Activated CD4-positive, alpha-beta T cell treated with anti-CD3 and anti-CD28 coated beads for 48 hours (primary cell): ENCODE results near the gene PATE2.

ENCODE experiments used
- DNase-seq: peaks from one replicate; pipeline ENCODE4 v3.0.0-alpha.2; 2020

The PATE2 gene

GRCh38 chr11:125778728-125779127, at the start of gene PATE2:
TSS of gene PATE2 (minus strand) at chr11:125778828. CDS start at chr11:125778773, 55 bp downstream.
- no peak for DNase-seq

GRCh38 chr11:125807909-125808308, 29.3 kb upstream of the PATE2 start:
- DNase-seq: no peak

- DNase-seq: no peak
These were observed 23.8 kb upstream of the PATE2 start for GRCh38 chr11:125802387-125802786.

DNA sequence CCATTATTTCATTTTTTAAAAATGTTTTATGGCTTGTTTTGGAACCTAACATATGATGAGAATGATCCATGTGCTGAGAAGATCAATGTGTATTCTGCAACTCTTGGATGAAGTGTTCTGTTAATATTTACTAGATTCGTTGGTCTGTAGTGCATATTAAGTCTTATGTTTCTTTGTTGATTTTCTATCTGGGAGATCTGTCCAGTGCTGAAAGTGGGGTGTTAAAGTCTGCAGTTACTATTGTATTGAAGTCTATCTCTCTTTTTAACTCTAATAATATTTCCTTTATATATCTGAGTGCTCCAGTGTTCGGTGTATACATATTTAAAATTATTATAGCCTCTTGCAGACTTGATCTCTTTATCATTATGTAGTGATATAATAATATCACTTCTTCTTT, 21.2 kb upstream of the PATE2 start:
- no peak for DNase-seq

DNA sequence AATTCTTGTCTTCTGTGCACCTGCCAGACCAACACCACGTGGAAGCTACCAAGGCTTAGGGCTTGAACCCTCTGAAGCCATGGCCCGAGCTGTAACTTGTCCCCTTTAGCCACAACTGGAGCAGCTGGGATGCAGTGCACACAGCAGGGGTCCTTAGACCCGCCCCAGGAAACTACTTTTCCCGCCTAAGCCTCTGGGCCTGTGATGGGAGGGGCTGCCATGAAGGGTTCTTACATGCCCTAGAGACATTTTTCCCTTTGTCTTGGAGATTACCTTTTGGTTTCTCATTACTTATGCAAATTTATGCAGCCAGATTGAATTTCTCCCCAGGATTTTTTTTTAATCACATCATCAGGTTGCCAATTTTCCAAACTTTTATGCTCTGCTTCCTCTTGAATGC, 19.0 kb upstream of the PATE2 start:
- no peak for DNase-seq

DNA sequence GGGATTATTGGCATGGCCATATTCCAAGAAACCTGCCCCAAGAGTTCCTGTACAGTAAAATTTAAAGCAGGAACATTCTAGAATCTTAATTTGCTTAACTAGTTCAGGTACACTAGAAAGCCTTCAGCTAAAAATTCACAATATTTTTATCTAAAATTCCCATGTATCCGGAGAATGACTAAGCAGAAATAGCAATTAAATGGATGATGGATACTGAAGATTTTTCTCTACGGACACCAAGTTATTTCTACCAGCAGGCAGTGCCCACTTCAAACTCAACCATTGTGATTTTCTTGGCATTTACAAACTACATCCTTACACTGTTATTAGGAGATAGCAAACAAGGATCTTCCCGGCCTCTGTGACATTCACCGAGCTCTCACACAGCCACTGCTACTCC, 12.2 kb upstream of the PATE2 start:
- no peak for DNase-seq

DNA sequence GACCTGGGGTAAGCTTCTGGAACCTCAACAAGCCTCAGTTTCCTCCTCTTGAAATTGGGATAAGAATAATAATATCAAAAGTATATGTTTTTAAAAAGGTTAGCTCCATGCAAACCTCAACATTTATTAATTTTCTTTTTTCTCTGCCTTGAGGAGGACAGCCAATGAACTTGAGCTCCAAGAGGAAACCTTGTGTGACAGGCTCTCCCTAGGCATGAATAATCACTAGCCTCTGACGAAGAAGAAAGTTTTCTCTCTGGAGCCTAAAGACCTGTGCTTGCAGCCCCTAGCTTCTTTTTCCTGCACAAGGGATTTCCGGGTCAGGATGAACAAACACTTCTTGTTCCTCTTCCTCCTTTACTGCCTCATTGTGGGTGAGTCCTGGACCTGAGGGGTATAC, 9.2 kb upstream of the PATE2 start, which contains the start of gene PATE3:
Gene PATE3, plus strand, starts transcription at position 301 of the 400 bp plus-strand sequence. Its CDS starts 25 bp downstream, at position 326.
- no peak for DNase-seq

DNA sequence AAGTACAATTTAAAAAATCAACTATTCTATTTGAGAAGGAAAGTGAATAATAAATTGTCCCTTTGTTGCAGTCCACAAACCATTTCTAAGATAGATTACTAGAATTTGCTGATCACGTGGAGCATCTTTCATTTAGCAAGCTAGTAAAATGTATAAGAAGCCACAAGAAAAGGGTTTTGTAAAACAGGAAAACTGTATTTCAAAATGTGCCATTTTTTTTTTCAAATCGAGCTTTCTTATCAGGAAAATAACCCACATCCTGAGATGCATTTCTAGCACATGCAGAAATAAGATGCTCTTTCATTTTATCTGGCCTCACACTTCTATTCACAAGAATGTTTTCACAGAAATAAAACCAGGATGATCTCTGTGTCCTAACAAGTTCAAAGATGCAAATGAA, 6.0 kb upstream of the PATE2 start:
- no peak for DNase-seq

GRCh38 chr11:125777309-125777708, 1.3 kb downstream of the PATE2 start:
- DNase-seq: no peak

DNA sequence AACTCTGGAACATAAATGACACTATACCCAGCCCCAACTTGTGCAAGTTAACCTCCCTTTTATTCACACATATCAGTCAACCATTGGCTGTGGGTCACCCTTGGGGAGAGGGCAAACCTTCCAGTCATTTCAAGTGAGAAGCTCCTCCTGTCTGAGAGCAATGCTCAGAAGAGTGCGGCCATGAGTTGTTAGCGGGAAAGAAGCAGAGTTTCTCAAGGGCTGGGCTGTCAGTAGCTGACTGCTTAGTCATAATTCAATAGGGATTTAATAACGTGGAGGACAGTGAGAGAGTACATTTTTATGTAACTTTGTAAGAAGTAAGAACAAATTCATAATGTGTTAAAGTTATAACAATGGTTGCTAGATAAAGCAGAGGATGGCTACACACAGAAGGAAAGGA, 5.1 kb downstream of the PATE2 start:
- no peak for DNase-seq

DNA sequence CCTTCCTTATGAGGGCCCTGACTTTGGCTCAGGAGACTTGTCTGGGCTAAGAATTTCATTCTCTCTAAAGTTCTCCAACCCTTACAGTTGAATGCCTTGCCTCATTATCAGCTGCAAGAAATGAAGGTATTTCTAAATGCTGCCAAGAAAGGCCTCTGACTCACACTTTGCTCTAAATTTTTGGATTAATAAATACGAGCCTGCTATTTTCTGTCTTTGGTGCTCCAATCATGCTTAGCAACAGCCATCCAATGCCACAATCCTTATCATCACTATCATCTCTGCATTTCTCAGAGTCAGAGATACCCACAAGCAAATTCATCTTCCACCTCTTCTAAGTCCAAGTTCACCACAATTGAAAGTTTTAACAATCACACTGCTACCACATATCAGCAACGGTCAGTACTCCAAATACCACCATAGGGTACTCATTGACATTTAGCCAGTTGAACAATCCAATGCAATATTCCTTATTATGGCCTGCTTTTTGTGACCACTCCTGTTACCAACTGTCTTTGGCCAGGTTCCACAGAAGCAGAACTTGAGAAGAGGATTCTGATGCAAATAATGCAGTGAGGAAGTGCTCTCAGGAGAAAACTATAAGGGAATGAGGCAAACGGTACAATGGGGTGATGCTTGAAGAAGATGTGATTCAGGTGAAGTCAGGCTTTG, 5.7 kb downstream of the PATE2 start:
- DNase-seq: no peak

DNA sequence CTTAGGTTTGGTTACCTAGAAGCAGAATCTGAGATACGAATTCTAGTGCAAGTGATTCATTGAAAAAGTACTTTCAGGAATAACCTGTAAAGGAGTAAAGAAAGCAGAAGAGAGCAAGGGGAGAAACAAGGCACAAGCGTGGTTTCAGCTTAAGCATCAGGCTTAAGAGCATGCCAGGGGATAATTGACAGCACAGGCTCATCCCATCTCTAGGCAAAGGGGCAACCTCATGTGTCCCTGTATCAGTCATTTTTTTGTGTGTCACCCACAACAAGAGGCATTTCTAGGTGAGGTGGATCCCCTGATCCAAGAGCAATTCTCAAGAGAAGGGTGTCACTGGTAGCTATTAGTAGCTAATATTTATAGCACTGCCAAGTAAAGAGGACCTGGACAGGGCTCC, 8.0 kb downstream of the PATE2 start:
- no peak for DNase-seq

DNA sequence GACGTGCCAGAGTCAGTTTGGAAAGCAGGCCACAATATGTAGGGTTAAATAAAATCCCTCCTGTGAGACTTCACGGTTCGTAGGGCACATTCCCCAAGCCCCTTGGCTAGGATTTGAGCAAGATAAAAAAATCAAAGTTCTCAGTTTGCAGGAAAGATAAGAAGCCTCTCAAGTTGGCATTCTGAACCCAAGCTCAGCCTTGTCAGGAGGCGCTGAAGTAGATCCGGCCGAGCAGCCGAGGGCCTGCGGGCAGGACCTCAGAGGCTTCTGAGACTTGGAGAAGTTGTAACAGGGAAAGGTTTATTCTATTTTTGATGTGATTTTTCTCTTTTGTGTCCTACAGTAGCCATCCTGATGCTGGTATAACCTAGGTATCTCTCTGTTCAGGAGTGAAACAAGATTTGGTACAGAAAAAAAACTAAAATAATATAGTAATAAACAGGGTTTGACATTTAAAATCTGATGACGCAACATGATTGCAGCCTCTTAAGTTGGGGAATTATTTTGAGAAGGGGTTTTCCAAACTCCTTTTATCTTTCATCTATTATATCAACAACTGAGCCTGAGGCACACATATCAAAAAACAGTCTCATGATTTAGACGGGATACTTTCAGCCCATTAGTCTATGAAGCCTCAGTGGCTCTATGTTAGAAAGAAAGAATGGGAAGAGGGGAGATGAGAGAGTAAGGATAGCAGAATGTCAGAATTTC, 10.1 kb downstream of the PATE2 start:
- DNase-seq: no peak

DNA sequence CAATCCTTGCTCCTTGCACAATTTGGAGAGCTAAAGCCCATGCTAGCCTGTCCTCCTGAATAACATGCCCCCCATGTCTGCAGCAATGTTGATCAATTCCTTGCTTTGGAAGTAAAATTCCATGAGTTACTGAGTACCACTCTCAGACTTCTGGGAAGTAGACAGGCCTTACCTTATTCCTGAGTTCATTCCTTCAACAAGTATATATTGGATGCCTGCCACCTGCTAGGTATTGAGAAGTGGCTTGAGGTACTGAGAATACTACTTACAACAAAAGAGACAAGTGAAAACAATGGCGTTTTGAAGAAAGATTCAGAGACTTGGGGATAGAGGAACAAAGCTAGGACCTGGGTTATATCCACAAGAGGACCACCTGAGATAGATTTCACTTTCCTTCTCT, 12.4 kb downstream of the PATE2 start:
- DNase-seq: no peak

- no peak for DNase-seq
These were observed 15.1 kb downstream of the PATE2 start for GRCh38 chr11:125763483-125763882.

- no peak for DNase-seq
These were observed 16.2 kb downstream of the PATE2 start for GRCh38 chr11:125762445-125762844.

DNA sequence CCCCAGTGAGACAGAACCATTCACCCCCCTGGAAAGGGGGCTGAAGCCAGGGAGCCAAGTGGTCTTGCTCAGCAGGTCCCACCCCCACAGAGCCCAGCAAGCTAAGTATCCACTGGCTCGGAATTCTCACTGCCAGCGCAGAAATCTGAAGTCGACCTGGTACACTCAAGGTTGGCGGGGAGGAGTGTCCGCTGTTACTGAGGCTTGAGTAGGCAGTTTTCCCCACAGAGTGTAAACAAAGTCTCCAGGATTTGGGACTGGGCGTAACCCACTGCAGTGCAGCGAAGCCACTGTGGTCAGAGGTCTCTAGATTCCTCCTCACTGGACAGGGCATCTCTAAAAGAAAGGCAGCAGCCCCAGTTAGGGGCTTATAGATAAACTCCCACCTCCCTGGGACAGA, 22.6 kb downstream of the PATE2 start:
- DNase-seq: no peak

GRCh38 chr11:125750629-125751028, 28.0 kb downstream of the PATE2 start:
- no peak for DNase-seq

DNA sequence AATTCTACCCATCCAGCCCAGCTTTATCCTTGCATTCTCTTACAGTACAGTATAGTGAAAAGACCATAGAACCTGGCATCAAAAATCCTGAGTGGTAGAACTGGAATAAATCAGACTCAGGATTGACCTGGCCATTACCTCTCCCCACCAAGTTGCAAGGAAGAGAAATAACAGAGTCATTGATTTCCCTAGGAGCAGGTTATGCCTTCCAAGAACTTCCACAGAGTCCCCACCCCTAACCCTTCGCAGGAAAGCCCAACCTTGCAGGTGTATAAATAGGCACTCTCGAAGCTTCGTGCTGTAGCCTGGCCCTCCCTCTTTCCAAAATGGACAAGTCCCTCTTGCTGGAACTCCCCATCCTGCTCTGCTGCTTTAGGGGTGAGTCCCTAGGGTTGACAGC, 32.6 kb downstream of the PATE2 start, which contains the start of gene PATE1:
Gene PATE1, plus strand, starts transcription at position 301 of the 400 bp plus-strand sequence. Its CDS starts 26 bp downstream, at position 327.
- no peak for DNase-seq

- DNase-seq: no peak
These were observed 34.9 kb downstream of the PATE2 start for GRCh38 chr11:125743681-125744080.

DNA sequence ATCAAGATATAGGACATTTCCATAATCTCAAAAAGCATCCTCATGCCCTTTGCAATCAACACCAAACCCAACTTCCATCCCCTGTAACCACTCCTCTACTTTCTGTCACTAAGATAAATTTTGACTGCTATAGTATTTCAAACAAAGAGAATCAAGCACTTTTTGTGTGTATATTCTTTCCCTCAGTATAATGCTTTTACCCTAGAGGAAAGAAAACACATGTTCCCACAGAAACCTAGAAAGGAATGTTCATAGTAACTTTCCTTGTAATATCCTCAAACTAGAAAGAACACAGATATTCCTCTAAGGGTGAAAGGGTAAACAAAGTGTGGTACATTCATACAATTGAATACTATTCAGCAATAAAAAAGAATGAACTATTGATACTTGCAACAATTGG, 38.0 kb downstream of the PATE2 start:
- no peak for DNase-seq

- DNase-seq: no peak
These were observed 49.7 kb downstream of the PATE2 start for GRCh38 chr11:125728969-125729368.
